ENCODE data around the gene CYS1.

Gene CYS1

DNA sequence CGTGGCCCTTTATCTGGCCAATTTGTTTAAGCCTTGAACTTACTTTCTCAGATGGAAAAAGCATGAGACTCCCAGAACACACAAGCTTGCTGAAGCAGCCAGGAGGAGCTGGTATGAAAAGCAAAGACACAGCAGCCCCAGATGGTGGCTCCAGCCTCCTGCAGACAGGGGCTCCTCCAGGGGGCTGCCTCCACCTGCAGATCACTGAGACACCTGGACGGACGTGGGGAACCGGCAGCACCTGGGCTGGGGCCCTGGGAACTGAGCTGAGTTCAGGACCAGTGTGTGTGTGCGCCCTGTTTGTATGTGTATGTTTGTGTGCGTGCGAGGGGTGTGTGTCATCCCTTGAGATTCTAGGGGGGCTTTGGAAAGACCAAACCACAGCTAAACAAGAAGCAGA, 8.6 kb downstream of the CYS1 start:
- Histone ChIP-seq H3K79me2 (no peaks in the 10 kb centered on the region), H3K9ac (no peak overlapping the region), H3K27ac (no peak overlapping the region), H3K4me1 (no peaks in the 10 kb centered on the region), H3K36me3 (ENCODE audit: control insufficient read depth, insufficient read depth, low read length) (no peaks in the 10 kb centered on the region), H3K9me3 (ENCODE audit: control insufficient read depth, low read length) (no peaks in the 10 kb centered on the region), H3K4me2 (ENCODE audit: low read length) (no peak overlapping the region), H3K4me3 (ENCODE audit: low read depth, low read length) (no peak overlapping the region), H2AFZ (no peak overlapping the region), H3K27me3 (ENCODE audit: control insufficient read depth, insufficient read depth, low read length) (no peaks in the 10 kb centered on the region)
- TF ChIP-seq, protein P1, sequence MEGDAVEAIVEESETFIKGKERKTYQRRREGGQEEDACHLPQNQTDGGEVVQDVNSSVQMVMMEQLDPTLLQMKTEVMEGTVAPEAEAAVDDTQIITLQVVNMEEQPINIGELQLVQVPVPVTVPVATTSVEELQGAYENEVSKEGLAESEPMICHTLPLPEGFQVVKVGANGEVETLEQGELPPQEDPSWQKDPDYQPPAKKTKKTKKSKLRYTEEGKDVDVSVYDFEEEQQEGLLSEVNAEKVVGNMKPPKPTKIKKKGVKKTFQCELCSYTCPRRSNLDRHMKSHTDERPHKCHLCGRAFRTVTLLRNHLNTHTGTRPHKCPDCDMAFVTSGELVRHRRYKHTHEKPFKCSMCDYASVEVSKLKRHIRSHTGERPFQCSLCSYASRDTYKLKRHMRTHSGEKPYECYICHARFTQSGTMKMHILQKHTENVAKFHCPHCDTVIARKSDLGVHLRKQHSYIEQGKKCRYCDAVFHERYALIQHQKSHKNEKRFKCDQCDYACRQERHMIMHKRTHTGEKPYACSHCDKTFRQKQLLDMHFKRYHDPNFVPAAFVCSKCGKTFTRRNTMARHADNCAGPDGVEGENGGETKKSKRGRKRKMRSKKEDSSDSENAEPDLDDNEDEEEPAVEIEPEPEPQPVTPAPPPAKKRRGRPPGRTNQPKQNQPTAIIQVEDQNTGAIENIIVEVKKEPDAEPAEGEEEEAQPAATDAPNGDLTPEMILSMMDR (IDR thresholded peaks at IDR 0.05) = no peak

DNA sequence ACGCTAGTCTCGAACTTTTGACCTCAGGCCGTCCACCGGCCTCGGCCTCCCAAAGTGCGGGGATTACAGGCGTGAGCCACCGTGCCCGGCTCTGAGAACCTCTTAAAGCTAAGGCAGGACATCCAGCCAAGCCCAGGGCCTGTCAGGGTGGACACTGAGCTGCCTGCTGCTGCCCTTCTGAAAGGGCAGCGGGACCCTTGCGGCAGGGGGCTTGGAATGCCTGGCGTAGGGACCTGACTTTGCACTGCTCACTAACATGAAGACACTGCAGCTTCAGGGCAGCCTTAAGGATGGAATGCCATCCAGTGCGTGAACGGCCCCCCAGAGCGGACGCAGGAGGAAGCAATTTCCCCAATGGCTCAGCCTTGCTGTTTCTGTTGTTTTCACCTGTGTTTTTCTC, 9.0 kb downstream of the CYS1 start:
- no peak overlapping the region for H3K4me2 ChIP-seq (ENCODE audit: low read length)
- H3K36me3 ChIP-seq (ENCODE audit: control insufficient read depth, insufficient read depth, low read length) = no peaks in the 10 kb centered on the region
- no peak overlapping the region for H3K9ac ChIP-seq
- no peaks in the 10 kb centered on the region for H3K79me2 ChIP-seq
- H3K4me3 ChIP-seq (ENCODE audit: low read depth, low read length) = no peak overlapping the region
- H3K9me3 ChIP-seq (ENCODE audit: control insufficient read depth, low read length) = no peaks in the 10 kb centered on the region
- H3K4me1 ChIP-seq = no peaks in the 10 kb centered on the region
- no peaks in the 10 kb centered on the region for H3K27me3 ChIP-seq (ENCODE audit: control insufficient read depth, insufficient read depth, low read length)
- no peak overlapping the region for H2AFZ ChIP-seq
- TF ChIP-seq, protein P1 (IDR thresholded peaks at IDR 0.05) = no peak
- H3K27ac ChIP-seq = no peak overlapping the region

DNA sequence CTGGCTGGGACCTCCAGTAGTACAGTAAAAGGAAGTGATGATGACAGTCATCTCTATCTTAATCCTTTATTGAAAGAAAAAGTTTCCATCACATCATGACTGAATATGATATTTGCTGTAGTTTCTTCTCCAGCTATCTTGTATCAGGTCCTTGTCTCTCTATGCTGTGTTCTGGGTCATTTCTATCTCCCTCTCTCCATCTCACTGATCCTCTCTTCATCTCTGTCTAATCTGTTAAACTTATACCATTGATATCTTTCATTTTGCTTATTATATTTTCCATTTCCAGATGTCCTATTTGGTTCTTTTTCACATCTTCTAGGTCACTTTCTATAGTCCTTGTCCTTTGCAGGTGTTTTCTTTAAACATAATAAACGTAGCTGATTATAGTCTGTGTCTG, 12.3 kb downstream of the CYS1 start:
- TF ChIP-seq, protein P1 (IDR thresholded peaks at IDR 0.05) = no peak
- no peaks in the 10 kb centered on the region for H3K79me2 ChIP-seq

DNA sequence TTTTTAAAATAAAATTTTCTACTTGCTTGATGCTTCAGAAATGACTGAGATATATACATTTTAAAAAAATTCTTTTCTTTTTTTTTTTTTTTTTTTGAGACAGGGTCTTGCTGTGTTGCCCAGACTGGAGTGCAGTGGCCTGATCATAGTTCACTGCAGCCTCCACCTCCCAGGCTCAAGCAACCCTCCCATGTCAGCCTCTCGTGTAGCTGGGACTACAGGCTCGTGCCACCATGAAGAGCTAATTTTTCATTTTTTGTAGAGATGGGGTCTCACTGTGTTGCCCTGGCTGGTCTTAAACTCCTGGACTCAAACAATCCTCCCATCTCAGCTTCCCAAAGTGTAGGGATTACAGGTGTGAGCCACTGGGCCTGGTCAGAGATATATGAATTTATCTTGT, 12.9 kb downstream of the CYS1 start:
- no peaks in the 10 kb centered on the region for H3K79me2 ChIP-seq
- no peaks in the 10 kb centered on the region for H3K36me3 ChIP-seq (ENCODE audit: control insufficient read depth, insufficient read depth, low read length)
- H3K27ac ChIP-seq = no peak overlapping the region
- H2AFZ ChIP-seq = no peak overlapping the region
- no peak overlapping the region for H3K9ac ChIP-seq
- TF ChIP-seq, protein P1 (IDR thresholded peaks at IDR 0.05) = no peak
- no peak overlapping the region for H3K4me2 ChIP-seq (ENCODE audit: low read length)
- H3K27me3 ChIP-seq (ENCODE audit: control insufficient read depth, insufficient read depth, low read length) = no peaks in the 10 kb centered on the region
- no peak overlapping the region for H3K4me3 ChIP-seq (ENCODE audit: low read depth, low read length)
- H3K9me3 ChIP-seq (ENCODE audit: control insufficient read depth, low read length) = no peaks in the 10 kb centered on the region
- no peaks in the 10 kb centered on the region for H3K4me1 ChIP-seq

More for the DNA sequence above, 12.3 kb downstream of the CYS1 start:
- no peak overlapping the region for H3K4me3 ChIP-seq (ENCODE audit: low read depth, low read length)
- H3K27me3 ChIP-seq (ENCODE audit: control insufficient read depth, insufficient read depth, low read length) = no peaks in the 10 kb centered on the region
- H3K9me3 ChIP-seq (ENCODE audit: control insufficient read depth, low read length) = no peaks in the 10 kb centered on the region
- no peaks in the 10 kb centered on the region for H3K4me1 ChIP-seq
- no peak overlapping the region for H3K27ac ChIP-seq
- no peak overlapping the region for H3K9ac ChIP-seq
- no peaks in the 10 kb centered on the region for H3K36me3 ChIP-seq (ENCODE audit: control insufficient read depth, insufficient read depth, low read length)
- no peak overlapping the region for H3K4me2 ChIP-seq (ENCODE audit: low read length)
- H2AFZ ChIP-seq = no peak overlapping the region

DNA sequence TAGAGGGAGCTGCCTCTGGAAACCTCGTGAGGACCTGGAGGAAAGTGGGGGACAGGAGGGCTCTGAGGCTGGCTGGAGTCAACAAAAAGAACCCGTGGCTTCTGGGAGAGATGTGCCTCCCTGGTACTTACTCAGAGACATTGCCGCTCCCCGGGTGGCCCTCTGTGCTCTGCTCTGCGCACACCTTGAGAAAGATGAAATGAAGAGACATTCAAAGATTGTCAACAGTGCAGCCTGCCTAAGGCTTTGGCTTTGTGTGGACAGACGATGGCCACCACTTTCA, 14.5 kb downstream of the CYS1 start:
- Histone ChIP-seq H3K4me2 (ENCODE audit: low read length) (no peak overlapping the region), H3K9me3 (ENCODE audit: control insufficient read depth, low read length) (no peaks in the 10 kb centered on the region), H3K27ac (no peak overlapping the region), H3K79me2 (no peaks in the 10 kb centered on the region), H3K4me3 (ENCODE audit: low read depth, low read length) (no peak overlapping the region), H3K9ac (no peak overlapping the region), H3K4me1 (no peaks in the 10 kb centered on the region), H3K36me3 (ENCODE audit: control insufficient read depth, insufficient read depth, low read length) (no peaks in the 10 kb centered on the region), H2AFZ (no peak overlapping the region), H3K27me3 (ENCODE audit: control insufficient read depth, insufficient read depth, low read length) (no peaks in the 10 kb centered on the region)
- TF ChIP-seq, protein P1 (IDR thresholded peaks at IDR 0.05) = no peak

Data from parathyroid adenoma (tissue), 2 donors.